Measurements from ENCODE around the gene USP9Y.

DNA sequence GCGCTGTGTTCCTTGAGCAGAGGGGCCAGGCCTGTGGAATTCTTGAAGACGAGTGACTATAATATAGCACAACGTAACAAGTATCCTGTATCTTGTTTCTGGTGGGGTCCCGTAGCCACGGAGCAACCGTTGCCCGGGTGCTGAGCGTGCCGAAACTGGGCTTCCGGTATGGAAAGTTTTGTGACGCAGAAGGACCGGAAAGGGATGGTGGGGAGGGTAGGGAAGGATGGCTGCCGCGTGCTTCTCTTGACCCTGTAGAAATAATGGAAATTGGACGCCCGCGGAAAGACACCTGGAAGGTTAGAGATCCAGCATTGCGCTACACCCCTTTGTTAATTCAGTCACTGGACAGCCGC, 204.5 kb downstream of the USP9Y start:
- TF ChIP-seq, protein P1, sequence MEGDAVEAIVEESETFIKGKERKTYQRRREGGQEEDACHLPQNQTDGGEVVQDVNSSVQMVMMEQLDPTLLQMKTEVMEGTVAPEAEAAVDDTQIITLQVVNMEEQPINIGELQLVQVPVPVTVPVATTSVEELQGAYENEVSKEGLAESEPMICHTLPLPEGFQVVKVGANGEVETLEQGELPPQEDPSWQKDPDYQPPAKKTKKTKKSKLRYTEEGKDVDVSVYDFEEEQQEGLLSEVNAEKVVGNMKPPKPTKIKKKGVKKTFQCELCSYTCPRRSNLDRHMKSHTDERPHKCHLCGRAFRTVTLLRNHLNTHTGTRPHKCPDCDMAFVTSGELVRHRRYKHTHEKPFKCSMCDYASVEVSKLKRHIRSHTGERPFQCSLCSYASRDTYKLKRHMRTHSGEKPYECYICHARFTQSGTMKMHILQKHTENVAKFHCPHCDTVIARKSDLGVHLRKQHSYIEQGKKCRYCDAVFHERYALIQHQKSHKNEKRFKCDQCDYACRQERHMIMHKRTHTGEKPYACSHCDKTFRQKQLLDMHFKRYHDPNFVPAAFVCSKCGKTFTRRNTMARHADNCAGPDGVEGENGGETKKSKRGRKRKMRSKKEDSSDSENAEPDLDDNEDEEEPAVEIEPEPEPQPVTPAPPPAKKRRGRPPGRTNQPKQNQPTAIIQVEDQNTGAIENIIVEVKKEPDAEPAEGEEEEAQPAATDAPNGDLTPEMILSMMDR (conservative IDR thresholded peaks at IDR 0.05; ENCODE audit: low read depth, low read length), result no peak
- TF ChIP-seq EZH2 (IDR thresholded peaks at IDR 0.05; ENCODE audit: borderline replicate concordance, low read depth, low read length, poor library complexity, severe bottlenecking), result no peak
